B cell (primary cell): ENCODE data around the gene RAD9A. TPM values are rescaled to one million over a fixed set of nuclear protein-coding genes. Genes with fewer than 3 reads are reported as not detected.
A peak's percentile ranks its signal among the peaks of the same experiment; 100 is the strongest.

Experiments used
- ATAC-seq: fragments of 200-7000 bp; cut with Tn5 transposase; one replicate; pipeline ENCODE4 v1.10.0; 2021; ENCODE audit warnings: low read depth, mild to moderate bottlenecking, moderate number of reproducible peaks, moderate library complexity
- CTCF ChIA-PET: fragments of 350-600 bp; sonication (Branson Sonifier 250); formaldehyde crosslinking; loops from one replicate; lab custom pipeline; 2021; ENCODE audit warnings: antibody characterized with exemption, inconsistent platforms; lab: Charles Lee
- POLR2A ChIA-PET: fragments of 350-600 bp; sonication (Branson Sonifier 250); formaldehyde crosslinking; loops from one replicate; lab custom pipeline; 2021; ENCODE audit warnings: antibody characterized with exemption; lab: Charles Lee
- DNase-seq: peaks from one replicate; pipeline ENCODE4 v3.0.0; 2013
- H2AFZ ChIP-seq: 2 replicates; pipeline ENCODE4 v1.6.1; 2012; ENCODE audit warnings: mild to moderate bottlenecking, low read depth, low read length; ENCODE audit not compliant: insufficient read depth, poor library complexity, severe bottlenecking
- H3K27ac ChIP-seq, 2 donors: 1 replicate in 1 of 2; 2 replicates in 1 of 2; pipeline ENCODE4 v1.5.1; 2012 to 2013; ENCODE audit warnings: low read length in 2 of 2, mild to moderate bottlenecking in 2 of 2, moderate library complexity in 1 of 2
- H3K27me3 ChIP-seq, 4 experiments: fragments of 200-600 bp in 1 of 4; sonication (generic) in 1 of 4; replicated peaks in 1 of 4; 1 replicate in 2 of 4; 2 replicates in 2 of 4; pipeline versions ENCODE4 v1.6.1 to v1.7.0; 2013 to 2016; ENCODE audit warnings: low read length in 3 of 4, mild to moderate bottlenecking in 2 of 4, mixed read lengths in 1 of 4, moderate library complexity in 1 of 4; ENCODE audit not compliant: insufficient read depth in 4 of 4, control insufficient read depth in 3 of 4; ENCODE audit errors: control extremely low read depth in 1 of 4
- H3K36me3 ChIP-seq, 2 experiments: replicated peaks in 1 of 2; 1 replicate in 1 of 2; 2 replicates in 1 of 2; pipeline versions ENCODE4 v1.6.1 to v1.7.1; 2013; ENCODE audit warnings: low read length in 1 of 2; ENCODE audit not compliant: insufficient read depth in 2 of 2, control insufficient read depth in 1 of 2; ENCODE audit errors: control extremely low read depth in 1 of 2, extremely low read depth in 1 of 2
- H3K4me1 ChIP-seq, 2 donors: fragments of 200-600 bp in 1 of 2; sonication (generic) in 1 of 2; 1 replicate in 1 of 2; 2 replicates in 1 of 2; pipeline versions ENCODE4 v1.5.1 to v1.6.1; 2013 to 2017; ENCODE audit warnings: low read length in 2 of 2; ENCODE audit not compliant: control insufficient read depth in 2 of 2, insufficient read depth in 2 of 2
- H3K4me2 ChIP-seq: replicated peaks from 2 replicates; pipeline ENCODE3; 2012; ENCODE audit warnings: mild to moderate bottlenecking, low read depth, low read length; ENCODE audit not compliant: poor library complexity, severe bottlenecking
- H3K4me3 ChIP-seq, 5 experiments: fragments of 200-600 bp in 1 of 5; sonication (generic) in 1 of 5; 1 replicate in 3 of 5; 2 replicates in 2 of 5; pipeline versions ENCODE4 v1.5.1 to v1.7.0; 2011 to 2016; ENCODE audit warnings: low read length in 4 of 5, mild to moderate bottlenecking in 4 of 5, low read depth in 2 of 5, control low read depth in 1 of 5, moderate library complexity in 1 of 5; ENCODE audit not compliant: insufficient read depth in 1 of 5; ENCODE audit errors: control extremely low read depth in 1 of 5, extremely low read depth in 1 of 5
- H3K79me2 ChIP-seq: fragments of 200-600 bp; sonication (generic); one replicate; pipeline ENCODE4 v1.6.0; 2016; ENCODE audit warnings: low read length; ENCODE audit not compliant: control insufficient read depth, insufficient read depth
- H3K9ac ChIP-seq: fragments of 200-600 bp; sonication (generic); 2 replicates; pipeline ENCODE4 v1.6.1; 2017; ENCODE audit warnings: mild to moderate bottlenecking, low read length, moderate library complexity
- H3K9me3 ChIP-seq, 3 donors: one replicate each; pipeline versions ENCODE4 v1.6.1 to v1.7.1; 2013; ENCODE audit warnings: low read length in 2 of 3; ENCODE audit not compliant: control insufficient read depth in 2 of 3, insufficient read depth in 1 of 3; ENCODE audit errors: control extremely low read depth in 1 of 3
- H4K20me1 ChIP-seq: 2 replicates; pipeline ENCODE4 v1.6.0; 2012; ENCODE audit warnings: mild to moderate bottlenecking, low read length; ENCODE audit not compliant: insufficient read depth, control insufficient read depth, poor library complexity, severe bottlenecking
- H3K27ac Mint-ChIP-seq: one replicate; pipeline ENCODE4 v1.8.0; 2021; ENCODE audit warnings: mixed read lengths
- H3K27me3 Mint-ChIP-seq: one replicate; pipeline ENCODE4 v1.8.0; 2021; ENCODE audit warnings: mixed read lengths
- H3K4me1 Mint-ChIP-seq: one replicate; pipeline ENCODE4 v1.8.0; 2021; ENCODE audit warnings: mixed read lengths
- H3K4me3 Mint-ChIP-seq: one replicate; pipeline ENCODE4 v1.8.0; 2021; ENCODE audit warnings: mixed read lengths
- H3K9me3 Mint-ChIP-seq: one replicate; pipeline ENCODE4 v1.8.0; 2022; ENCODE audit warnings: mixed read lengths; ENCODE audit not compliant: insufficient read depth
- CTCF ChIP-seq: fragments of 200-600 bp; IDR thresholded peaks from one replicate; pipeline ENCODE4 v1.8.0; 2022; ENCODE audit warnings: antibody characterized with exemption, mild to moderate bottlenecking
- EZH2 ChIP-seq: IDR thresholded peaks from 2 replicates; pipeline ENCODE4 v1.6.1; 2012; ENCODE audit warnings: borderline replicate concordance, low read depth, mild to moderate bottlenecking, moderate library complexity, low read length; ENCODE audit not compliant: insufficient read depth, poor library complexity, severe bottlenecking
- WGBS: methylation state at CpG from one replicate; pipeline ENCODE4 v1.1.5; 2013; ENCODE audit warnings: missing lambda C conversion rate; ENCODE audit not compliant: insufficient coverage; 5-methylcytosine and 5-hydroxymethylcytosine counted together
- intact Hi-C: fragments of 100-400 bp; cut with micrococcal nuclease; formaldehyde crosslinking; loops from one replicate; pipeline ENCODE4 v1.10.0; 2022
- polyA plus RNA-seq: library from polyadenylated mRNA; depleted of rRNA; stranded (reverse); fragments of >200 nt; gene quantifications from 2 replicates; pipeline ENCODE4 v1.2.3, GENCODE V29; 2012
- total RNA-seq, 2 donors: library from RNA; stranded (reverse); fragments of 120-200 nt in 1 of 2; gene quantifications; 1 replicate in 1 of 2; 2 replicates in 1 of 2; pipeline versions ENCODE4 v1.2.3 to v1.2.4, GENCODE V29; 2013 to 2022

The RAD9A gene
- total and polyA plus RNA-seq, 2 donors (not counting 1 experiment from before 2014, with no cell fraction given) = 50.6 to 76.8 TPM

DNA sequence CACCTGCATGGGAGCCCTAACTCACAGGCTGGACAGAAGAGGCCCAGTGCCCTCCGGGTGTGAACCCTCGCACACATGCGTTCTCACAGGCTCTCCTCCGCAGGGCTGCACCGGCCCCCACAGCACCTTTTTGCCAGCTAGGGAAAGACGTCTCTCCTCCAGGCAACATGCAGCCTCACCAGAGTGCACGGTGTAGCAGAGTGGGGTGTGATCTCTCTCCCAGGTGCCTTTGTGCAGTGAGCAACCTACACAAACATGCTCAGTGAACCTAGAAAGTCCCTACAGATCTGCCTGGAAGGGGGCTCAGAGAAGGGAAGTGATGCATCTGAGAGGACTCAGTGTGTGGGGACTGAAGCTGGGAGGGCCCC, 20.0 kb downstream of the RAD9A start:
- CTCF ChIA-PET = interaction anchor here (0.9 to 3.8 kb wide), 6 partner anchors 9 to 48 kb away, joined by 3 to 48 read pairs (median 3); partner anchors contain the start of genes PPP1CA, PTPRCAP and TBC1D10C
- no peaks in the 10 kb centered on the region for H3K9me3 Mint-ChIP-seq
- H3K27me3 ChIP-seq = no peaks in the 10 kb centered on the region
- DNase-seq (peak; percentile 57), ATAC-seq (peak; percentile 8)
- H3K27ac Mint-ChIP-seq = peak overlapping the region; percentile 100
- peak overlapping the region; percentile 91 for H3K4me3 Mint-ChIP-seq
- H3K27ac ChIP-seq = no peak overlapping the region
- H2AFZ ChIP-seq = no peak overlapping the region
- H3K4me2 ChIP-seq = peak overlapping the region; percentile 89
- no peaks in the 10 kb centered on the region for H3K27me3 Mint-ChIP-seq
- H3K79me2 ChIP-seq = peaks cover 36% of the 10 kb centered on the region
- intact Hi-C loops = no loop called here
- POLR2A ChIA-PET = interaction anchor here (0.6 to 4.8 kb wide), 12 partner anchors 8 to 134 kb away, joined by 3 to 79 read pairs (median 6); partner anchors contain the start of genes CORO1B, POLD4, PPP1CA and PTPRCAP
- peaks cover 84% of the 10 kb centered on the region for H3K4me1 Mint-ChIP-seq
- peak overlapping the region; percentile 24 for H3K9ac ChIP-seq
- H3K4me3 ChIP-seq = no peak overlapping the region
- peaks cover 0 to 29% of the 10 kb centered on the region in 2 experiments for H3K36me3 ChIP-seq
- peaks cover 89 to 95% of the 10 kb centered on the region in 2 donors for H3K4me1 ChIP-seq
- H3K9me3 ChIP-seq = peaks cover 0 to 2% (median 0%) of the 10 kb centered on the region in 3 donors
- peaks cover 17% of the 10 kb centered on the region for H4K20me1 ChIP-seq
- TF ChIP-seq EZH2 = no peak
- TF ChIP-seq CTCF = no peak
- WGBS = 82% methylated on average over 5 of the region's 7 CpGs

GRCh38 chr11:67412495-67413179, 20.9 kb downstream of the RAD9A start:
- ATAC-seq (no peak), DNase-seq (no peak)
- peaks cover 9% of the 10 kb centered on the region for H4K20me1 ChIP-seq
- no peak overlapping the region for H2AFZ ChIP-seq
- intact Hi-C loops = no loop called here
- H3K4me3 ChIP-seq = no peak overlapping the region
- CTCF ChIA-PET = interaction anchor here (0.6 to 3.8 kb wide), 13 partner anchors 8 to 190 kb away, joined by 3 to 48 read pairs (median 3); partner anchors contain the start of genes PITPNM1, PPP1CA, PTPRCAP and TBC1D10C
- H3K27ac Mint-ChIP-seq = peak overlapping the region; percentile 100
- TF ChIP-seq EZH2 (no peak), CTCF (no peak)
- H3K36me3 ChIP-seq = peaks cover 0 to 21% of the 10 kb centered on the region in 2 experiments
- H3K27me3 ChIP-seq = no peaks in the 10 kb centered on the region
- H3K9me3 Mint-ChIP-seq = no peaks in the 10 kb centered on the region
- H3K27ac ChIP-seq = no peak overlapping the region
- 40% methylated on average over 7 of the region's 9 CpGs for WGBS
- H3K27me3 Mint-ChIP-seq = no peaks in the 10 kb centered on the region
- peaks cover 0 to 2% (median 0%) of the 10 kb centered on the region in 3 donors for H3K9me3 ChIP-seq
- peaks cover 83% of the 10 kb centered on the region for H3K4me1 Mint-ChIP-seq
- peak overlapping the region; percentile 89 for H3K4me2 ChIP-seq
- H3K79me2 ChIP-seq = peaks cover 31% of the 10 kb centered on the region
- H3K4me3 Mint-ChIP-seq = peak overlapping the region; percentile 91
- POLR2A ChIA-PET = interaction anchor here (0.6 to 4.8 kb wide), 14 partner anchors 8 to 135 kb away, joined by 3 to 79 read pairs (median 9); partner anchors contain the start of genes CLCF1, CORO1B, POLD4 and PPP1CA
- H3K4me1 ChIP-seq = peaks cover 89 to 95% of the 10 kb centered on the region in 2 donors
- no peak overlapping the region for H3K9ac ChIP-seq
